ENCODE measurements around the gene FARP1.
A peak's percentile ranks its signal among the peaks of the same experiment; 100 is the strongest.

Gene FARP1

GRCh38 chr13:98474292-98474691, 331.4 kb downstream of the FARP1 start:
- no peak for DNase-seq (ENCODE audit: low read depth in 1 of 2, low spot score in 1 of 2)

DNA sequence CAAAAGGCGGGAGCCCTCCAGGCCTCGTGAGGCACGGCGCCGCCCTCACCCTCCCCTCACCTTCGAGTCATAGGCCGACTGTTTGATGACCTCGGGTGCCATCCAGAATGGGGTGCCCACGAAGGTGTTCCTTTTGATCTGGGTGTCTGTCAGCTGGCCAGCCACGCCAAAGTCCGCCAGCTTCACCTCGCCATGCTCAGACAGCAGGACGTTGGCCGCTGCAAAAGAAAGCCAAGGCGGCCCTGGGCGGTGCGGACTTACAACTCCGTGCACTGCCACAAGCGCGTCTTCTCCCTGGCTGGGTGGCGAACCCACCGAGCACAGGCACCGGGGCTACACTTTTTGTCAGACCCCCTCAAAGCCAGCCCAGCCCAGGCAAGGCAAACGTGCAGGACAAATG, 331.9 kb downstream of the FARP1 start:
- no peak for DNase-seq (ENCODE audit: low read depth in 1 of 2, low spot score in 1 of 2)

DNA sequence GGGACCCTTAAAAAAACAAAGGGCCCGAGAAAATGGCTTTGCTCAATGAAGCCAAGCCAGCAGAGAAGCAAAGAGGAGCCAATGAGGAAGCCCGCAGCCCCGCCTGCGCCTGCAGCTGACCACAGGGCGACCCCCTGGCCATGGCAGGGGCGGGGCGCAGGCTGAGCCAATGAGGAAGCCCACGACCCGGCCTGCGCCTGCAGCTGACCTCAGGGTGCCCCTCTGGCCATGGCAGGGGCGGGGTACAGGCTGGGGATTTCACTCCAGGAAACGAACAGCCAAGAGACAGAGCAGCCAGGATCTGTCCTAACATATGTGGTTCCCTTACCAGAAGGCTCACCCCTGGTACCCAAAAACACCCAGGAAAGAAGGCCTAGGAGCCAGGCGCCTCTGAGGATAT, 332.6 kb downstream of the FARP1 start:
- no peak for DNase-seq (ENCODE audit: low read depth in 1 of 2, low spot score in 1 of 2)

- DNase-seq (ENCODE audit: low read depth in 1 of 2, low spot score in 1 of 2): peak in 1 of 2 donors; percentile 37
These were observed 333.2 kb downstream of the FARP1 start for GRCh38 chr13:98476106-98476505.

DNA sequence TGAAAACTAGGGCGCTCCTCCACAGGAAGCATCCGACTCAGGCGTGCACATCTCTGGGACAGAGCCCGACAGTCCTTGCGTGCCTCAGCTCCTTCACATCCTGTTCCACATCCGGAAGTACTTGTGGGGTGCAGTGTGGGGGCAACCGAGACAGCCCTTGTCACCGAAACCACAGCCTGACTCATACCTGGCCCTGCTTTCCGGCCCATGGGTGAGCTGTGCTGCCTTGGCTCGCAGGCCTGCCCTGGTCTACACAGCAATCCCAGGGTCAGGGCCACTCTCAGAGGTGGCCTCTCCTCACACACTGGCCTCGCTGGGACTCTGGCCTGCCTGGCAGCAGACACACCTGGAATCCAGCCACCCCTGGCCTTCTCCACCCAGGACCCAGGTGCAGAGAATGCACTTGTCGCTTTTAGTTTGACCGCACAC, 333.7 kb downstream of the FARP1 start:
- DNase-seq (ENCODE audit: low read depth in 1 of 2, low spot score in 1 of 2): peak; percentile 67 to 89

DNA sequence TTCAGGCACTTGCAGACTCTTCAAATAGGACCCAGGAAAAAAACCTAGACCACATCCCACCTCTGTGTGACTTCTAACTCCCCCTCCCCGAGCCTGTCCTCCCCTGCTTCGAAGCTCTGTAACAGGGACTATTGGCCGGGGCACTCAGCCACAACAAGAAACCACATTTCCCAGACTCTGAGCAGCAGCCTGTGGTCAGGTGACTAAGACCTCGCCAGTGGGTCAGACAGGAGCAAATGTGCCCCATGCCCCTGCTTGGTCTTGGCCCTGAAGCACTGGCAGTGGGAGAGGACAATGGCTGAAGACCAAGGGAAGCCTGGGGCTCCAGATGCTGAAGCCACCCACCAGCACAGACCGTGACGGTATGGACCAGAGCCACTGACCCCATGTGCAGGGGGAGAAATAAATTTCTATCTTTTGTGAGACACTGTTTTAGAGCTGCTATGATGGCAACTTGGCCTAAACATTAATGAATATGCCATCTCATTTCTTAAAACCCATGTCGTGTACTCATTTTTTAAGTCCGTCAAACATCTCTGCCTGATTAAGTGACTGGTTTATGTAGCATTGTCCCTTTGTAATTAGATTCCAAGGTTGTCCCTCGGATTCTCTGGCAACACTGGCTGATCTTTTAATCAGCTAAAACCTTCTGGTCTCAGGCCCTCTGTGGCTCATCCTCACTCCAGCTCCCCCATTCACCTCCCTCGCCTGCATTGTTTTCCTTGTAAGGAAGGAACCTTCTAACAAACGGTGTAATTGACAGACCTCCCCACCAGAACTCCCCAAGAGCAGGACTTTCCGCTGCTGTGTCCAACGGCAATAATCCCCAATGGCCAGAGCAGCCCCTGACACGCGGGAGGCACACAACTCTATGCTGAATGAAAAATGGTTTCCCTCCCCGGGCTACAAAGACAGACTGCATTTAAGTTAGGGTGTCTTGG, 335.6 kb downstream of the FARP1 start:
- DNase-seq (ENCODE audit: low read depth in 1 of 2, low spot score in 1 of 2): no peak

DNA sequence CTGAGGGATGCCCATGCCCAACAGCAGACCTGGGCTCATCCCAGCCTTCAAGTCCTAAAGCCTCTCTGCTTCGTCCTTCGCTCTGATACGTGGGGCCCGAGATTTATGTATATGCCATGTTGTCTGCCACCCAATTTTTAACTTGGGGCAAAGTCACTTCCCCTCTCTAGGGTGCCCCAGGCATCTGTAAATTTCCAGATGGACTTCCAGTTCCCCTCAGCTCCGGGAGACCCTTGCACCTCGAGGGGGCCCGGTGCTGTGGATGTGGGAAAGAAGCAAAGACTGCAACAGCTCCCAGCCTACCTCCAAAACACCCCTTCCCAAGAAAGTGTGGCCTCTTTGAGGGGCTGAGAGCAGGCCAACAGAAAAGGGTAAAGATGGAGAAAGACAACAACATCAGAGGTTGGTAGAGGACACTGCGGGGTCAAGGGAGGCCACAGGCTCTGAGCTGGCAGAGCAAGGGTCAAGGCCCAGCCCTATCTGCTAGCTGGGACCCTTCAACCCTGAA, 336.7 kb downstream of the FARP1 start:
- no peak for DNase-seq (ENCODE audit: low read depth in 1 of 2, low spot score in 1 of 2)

GRCh38 chr13:98480915-98481877, 338.3 kb downstream of the FARP1 start:
- DNase-seq (ENCODE audit: low read depth in 1 of 2, low spot score in 1 of 2): peak in 1 of 2 donors; percentile 33

DNA sequence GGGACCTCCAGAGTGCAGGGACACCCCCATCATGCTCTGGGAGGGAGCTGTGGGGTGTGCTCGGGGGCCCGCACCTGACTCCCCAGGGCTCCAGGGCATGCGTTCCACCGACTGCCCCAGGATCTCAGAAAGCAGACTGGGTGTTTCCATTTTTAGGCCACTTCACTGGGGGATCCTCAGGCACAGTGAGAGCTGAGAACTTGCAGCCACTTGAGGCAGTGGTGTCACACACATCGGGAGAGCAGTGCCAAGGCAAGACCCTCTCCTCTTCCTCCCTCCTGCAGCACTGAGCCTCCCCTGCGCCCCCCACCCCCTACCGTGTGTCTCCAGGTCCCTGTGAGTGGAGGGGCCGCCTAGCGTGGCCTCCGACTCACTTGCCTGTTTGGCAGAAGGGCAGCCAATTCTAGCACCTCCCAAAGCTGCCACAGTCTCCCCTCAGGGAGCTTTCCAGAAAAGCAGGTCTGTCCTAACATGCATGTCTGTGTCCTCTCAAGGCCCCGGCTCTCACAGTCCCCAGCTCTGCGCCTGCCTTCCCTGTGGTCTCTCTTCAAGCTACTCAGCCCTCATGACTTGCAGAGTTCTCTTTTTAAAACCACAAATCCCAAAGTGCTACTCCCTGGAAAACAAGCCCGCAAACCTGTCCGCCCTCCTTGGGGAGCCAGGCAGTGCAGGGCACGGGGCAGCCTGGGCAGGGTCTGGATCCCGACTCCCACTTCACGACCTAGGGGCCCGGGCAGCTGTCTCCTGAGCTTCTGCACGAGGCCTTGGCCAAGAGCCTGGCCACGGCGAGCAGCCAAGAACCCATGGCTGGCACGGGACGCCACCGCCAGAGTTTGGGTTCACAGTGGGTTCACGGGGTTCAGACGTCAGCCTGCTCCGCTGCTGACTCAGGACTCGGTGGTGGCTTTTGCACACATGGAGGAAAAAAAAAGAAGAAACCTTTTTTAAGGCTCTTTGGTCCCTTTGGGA, 339.9 kb downstream of the FARP1 start:
- no peak for DNase-seq (ENCODE audit: low read depth in 1 of 2, low spot score in 1 of 2)

- no peak for DNase-seq (ENCODE audit: low read depth in 1 of 2, low spot score in 1 of 2)
These were observed 340.9 kb downstream of the FARP1 start for GRCh38 chr13:98483601-98484288.

DNA sequence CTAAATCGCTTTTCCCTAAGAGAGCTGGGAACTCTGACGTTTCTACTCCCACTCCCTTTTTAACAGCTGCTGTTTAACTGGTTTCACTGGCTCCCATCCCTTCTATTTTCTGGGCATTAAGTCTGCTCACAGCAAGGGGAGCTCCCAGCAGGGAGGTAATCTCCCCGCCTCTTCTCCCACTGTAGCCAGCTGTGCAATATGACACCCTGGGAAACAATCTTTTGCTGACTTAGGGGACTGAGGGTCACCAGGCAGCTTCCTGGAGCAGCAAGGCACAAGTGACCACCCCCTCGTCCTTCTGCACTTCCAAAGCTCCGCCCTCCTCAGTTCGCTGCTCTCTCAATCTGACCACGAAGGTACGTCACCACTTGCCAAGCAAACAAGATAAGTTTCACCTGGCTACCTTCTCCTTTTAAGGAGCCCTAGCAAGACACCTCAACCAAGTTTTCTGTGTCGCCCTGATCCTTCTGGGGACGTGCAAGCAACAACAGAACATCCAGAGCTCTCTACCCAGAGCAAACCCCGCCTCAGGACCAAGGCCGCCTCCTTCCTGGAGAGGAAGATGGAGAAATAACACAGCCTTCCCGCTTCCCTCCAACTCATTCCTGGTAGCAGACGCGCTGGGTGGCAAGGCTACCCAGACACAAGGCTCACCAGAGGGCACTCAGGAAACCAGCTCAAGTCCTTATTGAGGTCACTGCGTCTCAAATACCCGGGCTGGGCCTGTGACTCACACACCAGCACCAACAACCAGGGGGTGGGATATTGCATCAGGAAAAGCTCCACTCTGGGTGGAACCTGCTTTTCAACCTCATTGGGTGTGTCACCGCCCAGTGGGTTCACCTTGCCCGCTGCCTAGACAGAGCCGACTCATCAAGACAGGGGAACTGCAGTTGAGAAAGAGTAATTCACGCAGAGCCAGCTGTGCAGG, 341.7 kb downstream of the FARP1 start:
- peak; percentile 24 to 35 for DNase-seq (ENCODE audit: low read depth in 1 of 2, low spot score in 1 of 2)

DNA sequence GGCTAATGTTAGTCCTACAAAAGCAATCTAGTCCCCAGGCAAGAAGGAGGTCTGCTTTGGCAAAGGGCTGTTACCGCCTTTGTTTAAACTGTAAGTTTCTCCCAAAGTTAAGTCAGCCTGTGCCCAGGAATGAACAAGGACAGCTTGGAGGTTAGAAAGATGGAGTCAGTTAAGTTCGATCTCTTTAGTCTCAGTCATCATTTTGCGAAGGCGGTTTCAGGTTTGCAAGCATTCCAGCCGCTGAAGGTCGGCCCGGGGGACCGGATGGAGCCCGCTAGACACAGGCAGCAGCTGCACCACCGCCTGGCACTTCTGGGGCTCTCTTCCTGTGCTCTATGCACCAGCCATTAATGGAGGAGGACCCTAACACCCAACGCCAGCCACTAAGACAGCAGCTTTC, 342.7 kb downstream of the FARP1 start:
- no peak for DNase-seq (ENCODE audit: low read depth in 1 of 2, low spot score in 1 of 2)

DNA sequence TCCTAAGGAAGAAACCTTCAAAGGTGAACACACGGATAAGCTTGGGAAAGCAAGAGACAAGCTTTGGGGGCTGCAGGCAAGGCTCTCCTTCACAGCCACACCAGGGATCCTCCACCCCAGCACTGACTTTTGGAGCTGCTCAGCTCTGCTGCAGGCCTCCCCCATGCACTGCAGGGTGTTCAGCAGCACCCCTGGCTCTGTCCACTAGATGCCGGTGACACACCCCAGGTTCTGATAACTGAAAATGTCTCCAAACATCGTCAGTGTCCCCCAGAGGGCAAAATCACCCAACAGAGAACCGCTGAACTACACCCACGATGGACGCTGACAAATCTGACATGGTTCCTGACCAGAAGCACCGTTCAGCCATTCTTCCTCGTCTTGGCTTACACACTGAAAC, 343.5 kb downstream of the FARP1 start:
- no peak for DNase-seq (ENCODE audit: low read depth in 1 of 2, low spot score in 1 of 2)

DNA sequence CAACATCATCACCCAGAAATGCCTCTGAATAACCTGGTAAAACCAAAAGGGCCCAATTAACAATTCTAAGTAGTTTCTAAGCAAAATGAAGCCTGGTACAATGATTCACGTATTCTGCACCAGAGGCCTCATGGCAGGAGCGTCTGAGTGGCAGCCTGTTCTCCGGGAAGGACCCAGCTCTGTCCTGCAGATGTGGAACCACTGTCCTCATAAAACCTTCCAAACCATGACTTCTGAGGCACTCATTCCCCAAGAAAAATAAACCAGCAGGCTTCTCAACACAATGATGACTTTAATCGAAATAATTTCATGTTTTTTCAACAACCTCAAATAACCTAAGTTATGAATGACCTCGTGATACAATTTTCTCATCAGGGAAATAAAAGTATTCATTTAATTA, 344.1 kb downstream of the FARP1 start:
- DNase-seq (ENCODE audit: low read depth in 1 of 2, low spot score in 1 of 2): no peak

DNA sequence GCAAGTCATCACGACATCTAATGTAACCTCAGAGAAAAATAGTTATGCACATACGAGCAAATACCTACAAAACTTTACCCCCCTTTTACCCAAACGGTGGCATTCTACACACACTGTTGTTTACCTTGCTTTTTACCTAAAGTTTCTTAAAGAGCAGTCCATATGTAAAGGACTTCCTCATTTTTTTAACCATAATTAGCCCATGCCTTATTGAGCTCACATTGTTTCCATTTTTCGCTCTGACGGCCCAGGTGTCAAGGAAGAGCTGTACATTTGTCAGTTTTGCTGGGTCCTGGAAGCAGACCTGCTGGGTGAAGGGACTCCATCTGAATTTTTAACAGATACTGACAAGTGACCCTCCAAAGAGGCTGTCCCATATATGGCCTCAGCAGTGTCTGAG, 344.6 kb downstream of the FARP1 start:
- DNase-seq (ENCODE audit: low read depth in 1 of 2, low spot score in 1 of 2): no peak

DNA sequence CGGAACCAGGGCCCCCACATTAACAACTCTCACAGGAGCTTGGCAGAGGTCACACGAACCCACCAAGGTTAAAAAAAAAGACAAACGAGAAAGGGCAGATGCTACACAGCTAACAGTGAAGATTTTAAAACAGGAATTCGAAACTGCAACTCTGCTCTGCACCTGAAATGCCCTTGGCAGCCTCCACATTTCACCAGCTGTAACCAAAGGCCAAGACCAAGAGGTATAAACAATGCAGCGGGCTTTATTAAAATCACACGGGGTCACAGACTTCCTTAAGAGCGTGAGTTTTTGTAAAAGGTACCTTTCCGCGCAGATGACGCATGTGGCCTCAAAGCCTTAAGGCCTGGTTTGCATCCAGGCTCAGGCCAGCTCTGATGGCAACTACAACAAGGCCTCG, 345.8 kb downstream of the FARP1 start:
- no peak for DNase-seq (ENCODE audit: low read depth in 1 of 2, low spot score in 1 of 2)

GRCh38 chr13:98489446-98490194, 346.7 kb downstream of the FARP1 start:
- DNase-seq (ENCODE audit: low read depth in 1 of 2, low spot score in 1 of 2): no peak

- no peak for DNase-seq (ENCODE audit: low read depth in 1 of 2, low spot score in 1 of 2)
These were observed 347.4 kb downstream of the FARP1 start for GRCh38 chr13:98490195-98490836.
